Measurements from ENCODE around the gene MIPEP. TPM values are rescaled to one million over a fixed set of nuclear protein-coding genes. Genes with fewer than 3 reads are reported as not detected.

MIPEP gene
- total RNA-seq, 1 donor from 2014 or later, result 49.7 TPM

DNA sequence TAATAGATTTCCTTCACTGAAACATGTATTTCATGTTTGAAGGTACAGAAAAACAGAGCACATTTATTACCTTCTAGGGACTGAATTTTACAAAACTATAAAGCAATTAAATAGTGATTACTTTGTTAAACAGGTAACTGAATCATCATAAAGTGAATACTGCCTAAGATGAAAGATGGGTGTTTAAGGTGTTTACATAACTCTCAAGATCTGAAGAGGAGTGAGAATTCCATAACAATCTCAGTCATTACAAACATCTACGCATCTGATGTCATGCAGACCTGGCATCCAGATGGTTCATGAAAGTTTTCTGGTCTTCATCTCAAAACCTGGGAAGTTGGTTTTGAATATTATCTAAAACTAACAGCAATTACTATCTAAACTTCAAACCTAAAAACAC, 80.4 kb downstream of the MIPEP start:
- Histone ChIP-seq H3K27me3 (ENCODE audit: low read depth) (no peaks in the 10 kb centered on the region), H3K9me3 (replicated peaks) (no peaks in the 10 kb centered on the region), H3K4me1 (no peaks in the 10 kb centered on the region), H3K36me3 (peaks cover 14% of the 10 kb centered on the region), H3K27ac (replicated peaks) (no peak overlapping the region), H3K4me3 (no peak overlapping the region)
- intact Hi-C loops (cut with micrococcal nuclease), result no loop called here
- DNase-seq, result no peak
- no peak for TF ChIP-seq CTCF (IDR thresholded peaks at IDR 0.05; ENCODE audit: borderline replicate concordance)

GRCh38 chr13:23806874-23807526, 82.2 kb downstream of the MIPEP start:
- H3K27me3 ChIP-seq (ENCODE audit: low read depth), result no peaks in the 10 kb centered on the region
- intact Hi-C loops (cut with micrococcal nuclease), result no loop called here
- no peak for DNase-seq

GRCh38 chr13:23805821-23806220, 83.4 kb downstream of the MIPEP start:
- peaks cover 14% of the 10 kb centered on the region for H3K36me3 ChIP-seq
- no peaks in the 10 kb centered on the region for H3K4me1 ChIP-seq
- H3K9me3 ChIP-seq (replicated peaks), result no peaks in the 10 kb centered on the region
- no peak overlapping the region for H3K27ac ChIP-seq (replicated peaks)
- DNase-seq, result no peak
- no peak for TF ChIP-seq CTCF (IDR thresholded peaks at IDR 0.05; ENCODE audit: borderline replicate concordance)
- intact Hi-C loops (cut with micrococcal nuclease), result no loop called here
- no peaks in the 10 kb centered on the region for H3K27me3 ChIP-seq (ENCODE audit: low read depth)
- no peak overlapping the region for H3K4me3 ChIP-seq

More at GRCh38 chr13:23806874-23807526, 82.2 kb downstream of the MIPEP start:
- Histone ChIP-seq H3K27ac (replicated peaks) (no peak overlapping the region), H3K9me3 (replicated peaks) (no peaks in the 10 kb centered on the region), H3K36me3 (peaks cover 14% of the 10 kb centered on the region), H3K4me3 (no peak overlapping the region), H3K4me1 (no peaks in the 10 kb centered on the region)
- no peak for TF ChIP-seq CTCF (IDR thresholded peaks at IDR 0.05; ENCODE audit: borderline replicate concordance)

DNA sequence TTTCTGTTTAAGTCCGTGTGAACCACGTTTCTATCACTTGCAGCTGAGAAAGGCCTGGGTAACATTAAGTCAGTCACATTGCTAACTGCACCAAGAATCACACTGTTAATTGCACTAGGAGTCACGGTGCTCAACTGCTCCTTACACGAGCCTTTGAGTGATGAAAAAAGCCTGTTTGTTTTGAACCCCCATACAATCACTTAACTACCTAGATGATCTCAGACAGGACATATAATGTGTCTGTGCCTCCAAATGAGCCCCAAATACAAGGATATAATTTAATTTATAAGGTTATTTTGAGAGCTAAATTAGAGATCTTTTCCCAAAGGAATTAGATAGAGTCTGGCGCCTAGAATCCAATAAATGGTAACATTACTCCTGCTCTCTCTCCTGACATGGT, 84.1 kb downstream of the MIPEP start:
- no peaks in the 10 kb centered on the region for H3K27me3 ChIP-seq (ENCODE audit: low read depth)
- TF ChIP-seq CTCF (IDR thresholded peaks at IDR 0.05; ENCODE audit: borderline replicate concordance), result no peak
- no peaks in the 10 kb centered on the region for H3K9me3 ChIP-seq (replicated peaks)
- no peak overlapping the region for H3K27ac ChIP-seq (replicated peaks)
- no peak overlapping the region for H3K4me3 ChIP-seq
- no peaks in the 10 kb centered on the region for H3K4me1 ChIP-seq
- intact Hi-C loops (cut with micrococcal nuclease), result no loop called here
- no peak for DNase-seq
- H3K36me3 ChIP-seq, result peaks cover 14% of the 10 kb centered on the region

- intact Hi-C loops (cut with micrococcal nuclease), result no loop called here
- Histone ChIP-seq H3K27ac (replicated peaks) (no peak overlapping the region), H3K4me3 (no peak overlapping the region), H3K4me1 (no peaks in the 10 kb centered on the region), H3K9me3 (replicated peaks) (no peaks in the 10 kb centered on the region), H3K36me3 (peaks cover 14% of the 10 kb centered on the region), H3K27me3 (ENCODE audit: low read depth) (no peaks in the 10 kb centered on the region)
- no peak for TF ChIP-seq CTCF (IDR thresholded peaks at IDR 0.05; ENCODE audit: borderline replicate concordance)
- no peak for DNase-seq
Measured at GRCh38 chr13:23804166-23804565, 85.0 kb downstream of the MIPEP start.

Measured in left ventricle myocardium inferior (tissue), 1 donor.